Esophagus muscularis mucosa (tissue), 4 donors: ENCODE results near the gene UQCRC1. TPM values are rescaled to one million over a fixed set of nuclear protein-coding genes. Genes with fewer than 3 reads are reported as not detected.

Source experiments
- DNase-seq: peaks from one replicate; pipeline ENCODE4 v3.0.0-alpha.2; 2017; ENCODE audit errors: extremely low spot score
- H3K27ac ChIP-seq, 4 donors: fragments of 200-600 bp; sonication (generic); replicated peaks in 1 of 4; 1 replicate in 3 of 4; 2 replicates in 1 of 4; pipeline ENCODE4 v1.5.1; 2016 to 2019; ENCODE audit warnings: mild to moderate bottlenecking in 1 of 4
- H3K27me3 ChIP-seq, 4 donors: fragments of 200-600 bp; sonication (generic); one replicate each; pipeline versions ENCODE4 v1.5.1 to v1.6.0; 2016 to 2019
- H3K36me3 ChIP-seq, 4 donors: fragments of 200-600 bp; sonication (generic); one replicate each; pipeline ENCODE4 v1.5.1; 2016 to 2019
- H3K4me1 ChIP-seq, 4 donors: fragments of 200-600 bp; sonication (generic); one replicate each; pipeline ENCODE4 v1.5.1; 2016 to 2019
- H3K4me3 ChIP-seq, 4 donors: fragments of 200-600 bp; sonication (generic); 1 replicate in 2 of 4; 2 replicates in 2 of 4; pipeline ENCODE4 v1.5.1; 2016 to 2019; ENCODE audit warnings: mild to moderate bottlenecking in 4 of 4, moderate library complexity in 1 of 4
- H3K9me3 ChIP-seq, 4 donors: fragments of 200-600 bp; sonication (generic); 1 replicate in 3 of 4; 2 replicates in 1 of 4; pipeline ENCODE4 v1.5.1; 2016 to 2019
- CTCF ChIP-seq, 3 experiments: fragments of 200-600 bp in 2 of 3; fragments of 450-650 bp in 1 of 3; sonication (generic) in 2 of 3; IDR thresholded peaks; one replicate each; pipeline ENCODE4 v1.5.1; 2017 to 2019; ENCODE audit warnings: antibody characterized with exemption in 3 of 3, mild to moderate bottlenecking in 2 of 3, moderate library complexity in 1 of 3
- EP300 ChIP-seq: sonication (generic); formaldehyde crosslinking; IDR thresholded peaks from one replicate; pipeline ENCODE4 v1.6.1; 2017; ENCODE audit warnings: antibody characterized with exemption
- POLR2A ChIP-seq: fragments of 450-650 bp; IDR thresholded peaks from one replicate; pipeline ENCODE4 v1.6.1; 2017; ENCODE audit warnings: antibody characterized with exemption, moderate library complexity, mild to moderate bottlenecking, low read depth
- POLR2AphosphoS5 ChIP-seq, 2 donors: sonication (generic); formaldehyde crosslinking; IDR thresholded peaks; one replicate each; pipeline ENCODE4 v1.6.1; 2017; ENCODE audit warnings: antibody characterized with exemption in 2 of 2
- WGBS: methylation state at CpG from one replicate; pipeline ENCODE4 v1.1.5; 2018; 5-methylcytosine and 5-hydroxymethylcytosine counted together
- intact Hi-C: fragments of 100-400 bp; cut with DNase I; formaldehyde crosslinking; loops from one replicate; pipeline ENCODE4 v1.15.1; 2023
- total RNA-seq, 4 donors: library from RNA; depleted of rRNA; stranded (reverse); fragments of >200 nt; gene quantifications; one replicate each; pipeline versions ENCODE4 v1.1.0 to v1.2.1, GENCODE V29; 2016

Gene UQCRC1
- total RNA-seq, 4 donors from 2014 or later, result 265 to 340 (median 295) TPM

- WGBS, result 0% methylated on average over 13 of the region's 68 CpGs
- intact Hi-C loops, result loop anchor here (1.0 kb wide), 1 partner anchor 21 kb away; no protein-coding TSS in a partner anchor
- Histone ChIP-seq H3K9me3 (no peaks in the 10 kb centered on the region), H3K4me1 (peaks cover 22 to 30% (median 25%) of the 10 kb centered on the region in 4 donors), H3K4me3 (peak within 1 kb of the TSS; percentile 80 to 99 (median 90)), H3K36me3 (peaks cover 4 to 31% (median 30%) of the 10 kb centered on the region in 4 donors), H3K27ac (peak within 1 kb of the TSS; percentile 76 to 89 (median 86)), H3K27me3 (no peaks in the 10 kb centered on the region)
- TF ChIP-seq CTCF (IDR thresholded peaks at IDR 0.05) (peak; percentile 43 to 49 (median 47)), POLR2AphosphoS5 (IDR thresholded peaks at IDR 0.05) (peak; percentile 85 to 87), EP300 (no peak), POLR2A (no peak)
- DNase-seq, result peak; percentile 99
Measured at GRCh38 chr3:48635222-48636021, 26.0 kb upstream of the UQCRC1 start, which contains the start of gene SLC26A6. Gene SLC26A6 (minus strand): TSS chr3:48635461. CDS start chr3:48635393, 68 bp downstream.

- WGBS, result no CpG with 5 or more reads among the region's 30 CpGs
- Histone ChIP-seq H3K4me1 (peaks cover 22 to 30% (median 25%) of the 10 kb centered on the region in 4 donors), H3K27ac (peak overlapping the region; percentile 76 to 89 (median 86)), H3K9me3 (no peaks in the 10 kb centered on the region), H3K4me3 (peak overlapping the region; percentile 80 to 99 (median 90)), H3K27me3 (no peaks in the 10 kb centered on the region), H3K36me3 (peaks cover 4 to 38% (median 37%) of the 10 kb centered on the region in 4 donors)
- no peak for DNase-seq
- TF ChIP-seq EP300 (no peak), POLR2A (no peak), CTCF (IDR thresholded peaks at IDR 0.05) (no peak), POLR2AphosphoS5 (IDR thresholded peaks at IDR 0.05) (no peak)
- intact Hi-C loops, result loop anchor here (1.0 kb wide), 1 partner anchor 22 kb away; no protein-coding TSS in a partner anchor
Measured at GRCh38 chr3:48634661-48635221, 25.3 kb upstream of the UQCRC1 start.

- no peaks in the 10 kb centered on the region for H3K27me3 ChIP-seq
- TF ChIP-seq EP300 (no peak), POLR2A (no peak), POLR2AphosphoS5 (IDR thresholded peaks at IDR 0.05) (no peak), CTCF (IDR thresholded peaks at IDR 0.05) (no peak)
- no peak overlapping the region for H3K4me3 ChIP-seq
- 92% methylated on average over 2 of the region's 2 CpGs for WGBS
- peaks cover 22 to 30% (median 25%) of the 10 kb centered on the region in 4 donors for H3K4me1 ChIP-seq
- H3K36me3 ChIP-seq, result peaks cover 4 to 46% (median 45%) of the 10 kb centered on the region in 4 donors
- no peak for DNase-seq
- intact Hi-C loops, result no loop called here
- no peaks in the 10 kb centered on the region for H3K9me3 ChIP-seq
- H3K27ac ChIP-seq, result no peak overlapping the region
Measured at GRCh38 chr3:48633743-48634142, 24.3 kb upstream of the UQCRC1 start.

GRCh38 chr3:48633256-48633655 is 23.8 kb upstream of the UQCRC1 start:
- H3K36me3 ChIP-seq, result peaks cover 4 to 51% (median 50%) of the 10 kb centered on the region in 4 donors
- intact Hi-C loops, result no loop called here
- H3K9me3 ChIP-seq, result no peaks in the 10 kb centered on the region
- WGBS, result 83% methylated on average over 8 of the region's 15 CpGs
- TF ChIP-seq EP300, result no peak
- TF ChIP-seq POLR2A, result no peak
- TF ChIP-seq POLR2AphosphoS5 (IDR thresholded peaks at IDR 0.05), result no peak
- TF ChIP-seq CTCF (IDR thresholded peaks at IDR 0.05), result no peak
- H3K27ac ChIP-seq, result no peak overlapping the region
- no peaks in the 10 kb centered on the region for H3K27me3 ChIP-seq
- H3K4me3 ChIP-seq, result no peak overlapping the region
- DNase-seq, result no peak
- peaks cover 22 to 30% (median 25%) of the 10 kb centered on the region in 4 donors for H3K4me1 ChIP-seq
